CD4-positive, alpha-beta T cell (primary cell): ENCODE measurements around the gene CERKL. TPM values are rescaled to one million over a fixed set of nuclear protein-coding genes. Genes with fewer than 3 reads are reported as not detected.

Source experiments
- ATAC-seq: fragments of 200-7000 bp; cut with Tn5 transposase; one replicate; pipeline ENCODE4 v1.10.0; 2022; ENCODE audit warnings: mild to moderate bottlenecking; ENCODE audit not compliant: poor library complexity
- CTCF ChIA-PET: fragments of 350-600 bp; sonication (Branson Sonifier 250); formaldehyde crosslinking; loops from one replicate; lab custom pipeline; 2021; ENCODE audit warnings: antibody characterized with exemption, inconsistent platforms; lab: Charles Lee
- POLR2A ChIA-PET: fragments of 350-600 bp; sonication (Branson Sonifier 250); formaldehyde crosslinking; loops from one replicate; lab custom pipeline; 2021; ENCODE audit warnings: antibody characterized with exemption, inconsistent platforms; lab: Charles Lee
- DNase-seq, 14 experiments: peaks; one replicate each; pipeline ENCODE4 v3.0.0-alpha.2; 2013 to 2020; ENCODE audit warnings: mixed read lengths in 2 of 14
- H3K27ac ChIP-seq, 2 donors: one replicate each; pipeline versions ENCODE4 v1.5.1 to v1.7.0; 2013; ENCODE audit warnings: low read length in 2 of 2, low read depth in 1 of 2, mild to moderate bottlenecking in 1 of 2
- H3K27me3 ChIP-seq, 2 experiments: 1 replicate in 1 of 2; 2 replicates in 1 of 2; pipeline versions ENCODE4 v1.6.1 to v1.7.0; 2013; ENCODE audit warnings: low read length in 2 of 2, control low read depth in 1 of 2, mild to moderate bottlenecking in 1 of 2, moderate library complexity in 1 of 2; ENCODE audit not compliant: insufficient read depth in 2 of 2, control insufficient read depth in 1 of 2
- H3K36me3 ChIP-seq: one replicate; pipeline ENCODE4 v1.6.1; 2013; ENCODE audit warnings: low read length, control low read depth; ENCODE audit not compliant: insufficient read depth
- H3K4me1 ChIP-seq: one replicate; pipeline ENCODE4 v1.6.1; 2013; ENCODE audit warnings: low read length, control low read depth; ENCODE audit not compliant: insufficient read depth
- H3K4me3 ChIP-seq: one replicate; pipeline ENCODE4 v1.5.1; 2013; ENCODE audit warnings: mild to moderate bottlenecking, low read length, moderate library complexity
- H3K9me3 ChIP-seq, 2 experiments: 1 replicate in 1 of 2; 2 replicates in 1 of 2; pipeline versions ENCODE4 v1.6.1 to v1.7.0; 2013; ENCODE audit warnings: low read length in 2 of 2, mild to moderate bottlenecking in 2 of 2, control low read depth in 1 of 2, moderate library complexity in 1 of 2; ENCODE audit not compliant: control insufficient read depth in 1 of 2, insufficient read depth in 1 of 2
- H3K27ac Mint-ChIP-seq: one replicate; pipeline ENCODE4 v1.8.0; 2020; ENCODE audit warnings: mixed read lengths
- H3K27me3 Mint-ChIP-seq: one replicate; pipeline ENCODE4 v1.8.0; 2021; ENCODE audit warnings: mixed read lengths
- H3K36me3 Mint-ChIP-seq: one replicate; pipeline ENCODE4 v1.8.0; 2021; ENCODE audit warnings: low read depth, mixed read lengths
- H3K4me1 Mint-ChIP-seq: one replicate; pipeline ENCODE4 v1.8.0; 2021; ENCODE audit warnings: low read depth, mixed read lengths
- H3K4me3 Mint-ChIP-seq: one replicate; pipeline ENCODE4 v1.8.0; 2020; ENCODE audit warnings: mild to moderate bottlenecking, mixed read lengths
- H3K9me3 Mint-ChIP-seq: one replicate; pipeline ENCODE4 v1.8.0; 2020; ENCODE audit warnings: mixed read lengths
- intact Hi-C, 2 experiments: fragments of 100-400 bp; cut with DNase I in 1 of 2; cut with micrococcal nuclease in 1 of 2; formaldehyde crosslinking; loops; one replicate each; pipeline versions ENCODE4 v1.15.1 to v1.9.0; 2023 to 2025; cut with DNase I, micrococcal nuclease
- total RNA-seq, 174 experiments: library from RNA in 2 of 174; stranded (reverse) in 2 of 174; gene quantifications; one replicate each; pipeline ENCODE4 v1.2.3 and lab custom pipeline; 2021 to 2026
- TF ChIP-seq, protein P1 (sequence below): fragments of 200-600 bp; IDR thresholded peaks from one replicate; pipeline ENCODE4 v1.8.0; 2022; ENCODE audit warnings: antibody characterized with exemption, mild to moderate bottlenecking

Gene CERKL
- total RNA-seq, 2 experiments from 2014 or later, result not detected

GRCh38 chr2:181554061-181554830 lies 102.7 kb downstream of the CERKL start:
- Mint-ChIP-seq H3K27ac (no peak overlapping the region), H3K9me3 (no peaks in the 10 kb centered on the region), H3K36me3 (no peaks in the 10 kb centered on the region), H3K27me3 (no peaks in the 10 kb centered on the region), H3K4me1 (no peaks in the 10 kb centered on the region), H3K4me3 (no peak overlapping the region)
- Histone ChIP-seq H3K4me1 (no peaks in the 10 kb centered on the region), H3K36me3 (no peaks in the 10 kb centered on the region), H3K4me3 (no peak overlapping the region), H3K9me3 (no peaks in the 10 kb centered on the region), H3K27me3 (no peaks in the 10 kb centered on the region), H3K27ac (no peak overlapping the region)
- ATAC-seq, result no peak
- intact Hi-C loops, result no loop called here
- ChIA-PET POLR2A (interaction anchor here (0.7 kb wide), 1 partner anchor 813 kb away, joined by 3 read pairs; no protein-coding TSS in a partner anchor), CTCF (no interaction called here)
- DNase-seq, result no peak
- TF ChIP-seq, protein P1, sequence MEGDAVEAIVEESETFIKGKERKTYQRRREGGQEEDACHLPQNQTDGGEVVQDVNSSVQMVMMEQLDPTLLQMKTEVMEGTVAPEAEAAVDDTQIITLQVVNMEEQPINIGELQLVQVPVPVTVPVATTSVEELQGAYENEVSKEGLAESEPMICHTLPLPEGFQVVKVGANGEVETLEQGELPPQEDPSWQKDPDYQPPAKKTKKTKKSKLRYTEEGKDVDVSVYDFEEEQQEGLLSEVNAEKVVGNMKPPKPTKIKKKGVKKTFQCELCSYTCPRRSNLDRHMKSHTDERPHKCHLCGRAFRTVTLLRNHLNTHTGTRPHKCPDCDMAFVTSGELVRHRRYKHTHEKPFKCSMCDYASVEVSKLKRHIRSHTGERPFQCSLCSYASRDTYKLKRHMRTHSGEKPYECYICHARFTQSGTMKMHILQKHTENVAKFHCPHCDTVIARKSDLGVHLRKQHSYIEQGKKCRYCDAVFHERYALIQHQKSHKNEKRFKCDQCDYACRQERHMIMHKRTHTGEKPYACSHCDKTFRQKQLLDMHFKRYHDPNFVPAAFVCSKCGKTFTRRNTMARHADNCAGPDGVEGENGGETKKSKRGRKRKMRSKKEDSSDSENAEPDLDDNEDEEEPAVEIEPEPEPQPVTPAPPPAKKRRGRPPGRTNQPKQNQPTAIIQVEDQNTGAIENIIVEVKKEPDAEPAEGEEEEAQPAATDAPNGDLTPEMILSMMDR, result no peak

GRCh38 chr2:181553244-181553643 lies 103.7 kb downstream of the CERKL start:
- Histone ChIP-seq H3K36me3 (no peaks in the 10 kb centered on the region), H3K27ac (no peak overlapping the region), H3K4me3 (no peak overlapping the region), H3K27me3 (no peaks in the 10 kb centered on the region), H3K9me3 (no peaks in the 10 kb centered on the region), H3K4me1 (no peaks in the 10 kb centered on the region)
- intact Hi-C loops, result no loop called here
- TF ChIP-seq, protein P1, result no peak
- no peak overlapping the region for H3K27ac Mint-ChIP-seq
- H3K4me3 Mint-ChIP-seq, result no peak overlapping the region
- no peaks in the 10 kb centered on the region for H3K36me3 Mint-ChIP-seq
- ATAC-seq, result no peak
- DNase-seq, result no peak
- POLR2A ChIA-PET, result no interaction called here
- H3K4me1 Mint-ChIP-seq, result no peaks in the 10 kb centered on the region
- H3K27me3 Mint-ChIP-seq, result no peaks in the 10 kb centered on the region
- no peaks in the 10 kb centered on the region for H3K9me3 Mint-ChIP-seq
- CTCF ChIA-PET, result no interaction called here

- Mint-ChIP-seq H3K4me1 (no peaks in the 10 kb centered on the region), H3K27me3 (no peaks in the 10 kb centered on the region)
Measured at GRCh38 chr2:181552808-181553207, 104.1 kb downstream of the CERKL start.

More at GRCh38 chr2:181552808-181553207, 104.1 kb downstream of the CERKL start:
- Mint-ChIP-seq H3K36me3 (no peaks in the 10 kb centered on the region), H3K27ac (no peak overlapping the region), H3K9me3 (no peaks in the 10 kb centered on the region), H3K4me3 (no peak overlapping the region)
- Histone ChIP-seq H3K36me3 (no peaks in the 10 kb centered on the region), H3K27ac (no peak overlapping the region), H3K27me3 (no peaks in the 10 kb centered on the region), H3K4me3 (no peak overlapping the region), H3K9me3 (no peaks in the 10 kb centered on the region), H3K4me1 (no peaks in the 10 kb centered on the region)
- ChIA-PET CTCF (no interaction called here), POLR2A (no interaction called here)
- DNase-seq (no peak), ATAC-seq (no peak)
- intact Hi-C loops, result no loop called here
- TF ChIP-seq, protein P1, result no peak
